CD4-positive, alpha-beta T cell treated with Interleukin-12 subunit alpha and Interleukin-12 subunit beta, for 1 hour (primary cell): ENCODE data around the gene TNS3.
"Not testable (repeated sequence)": the region's sequence is repeated elsewhere in the genome, so short reads cannot be mapped to it uniquely, and the experiment has no call there.

Source experiments
- DNase-seq: peaks from one replicate; pipeline ENCODE4 v3.0.0-alpha.2; 2020

The TNS3 gene

GRCh38 chr7:47482013-47482875, 99.7 kb downstream of the TNS3 start:
- no peak for DNase-seq

GRCh38 chr7:47481541-47482012, 100.3 kb downstream of the TNS3 start:
- no peak for DNase-seq

GRCh38 chr7:47480576-47481538, 101.1 kb downstream of the TNS3 start:
- DNase-seq: no peak

- DNase-seq: no peak
Observed at GRCh38 chr7:47479821-47480575, 101.9 kb downstream of the TNS3 start.

GRCh38 chr7:47478926-47479711, 102.8 kb downstream of the TNS3 start:
- no peak for DNase-seq

GRCh38 chr7:47478017-47478344, 103.9 kb downstream of the TNS3 start:
- no peak for DNase-seq

- no peak for DNase-seq
Observed at GRCh38 chr7:47477191-47478016, 104.5 kb downstream of the TNS3 start.

GRCh38 chr7:47475880-47476227, 106.1 kb downstream of the TNS3 start:
- no peak for DNase-seq

- peak; percentile 20 for DNase-seq
Observed at GRCh38 chr7:47474937-47475879, 106.7 kb downstream of the TNS3 start.

- DNase-seq: no peak
Observed at GRCh38 chr7:47474211-47474936, 107.5 kb downstream of the TNS3 start.

- no peak for DNase-seq
Observed at GRCh38 chr7:47473499-47474210, 108.3 kb downstream of the TNS3 start.

GRCh38 chr7:47472444-47473157, 109.3 kb downstream of the TNS3 start:
- no peak for DNase-seq

GRCh38 chr7:47471831-47472230, 110.1 kb downstream of the TNS3 start:
- no peak for DNase-seq

- DNase-seq: no peak
Observed at GRCh38 chr7:47471358-47471703, 110.6 kb downstream of the TNS3 start.

- DNase-seq: no peak
Observed at GRCh38 chr7:47470567-47471357, 111.1 kb downstream of the TNS3 start.

GRCh38 chr7:47469846-47470245, 112.1 kb downstream of the TNS3 start:
- DNase-seq: not testable (repeated sequence)

- no peak for DNase-seq
Observed at GRCh38 chr7:47466832-47467231, 115.1 kb downstream of the TNS3 start.
